ENCODE data around the gene ZNF443. TPM values are rescaled to one million over a fixed set of nuclear protein-coding genes. Genes with fewer than 3 reads are reported as not detected.
"Not testable (repeated sequence)": the region's sequence is repeated elsewhere in the genome, so short reads cannot be mapped to it uniquely, and the experiment has no call there.

The ZNF443 gene
- total RNA-seq, 1 donor from 2014 or later, result 18.9 TPM

DNA sequence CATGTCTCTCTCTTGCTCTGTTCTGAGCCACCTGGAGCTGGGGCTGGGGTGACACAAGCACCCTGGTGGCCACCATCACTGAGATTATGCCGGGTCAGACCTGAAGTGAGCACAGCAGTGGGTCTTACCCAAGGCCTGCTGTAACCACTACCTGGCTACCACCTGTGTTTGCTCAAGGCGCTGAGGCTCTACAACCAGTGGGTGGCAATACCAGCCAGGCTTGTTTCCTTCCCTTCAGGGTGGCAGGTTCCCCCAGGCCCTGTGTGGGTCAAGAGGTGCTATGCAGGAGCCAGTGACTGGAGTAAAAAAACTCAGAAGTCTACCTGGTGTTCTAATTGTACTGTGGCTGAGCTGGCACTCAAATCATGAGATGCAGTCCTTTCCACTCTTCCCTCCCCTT, 8.0 kb upstream of the ZNF443 start:
- H3K36me3 Mint-ChIP-seq, result peaks cover 13% of the 10 kb centered on the region
- H3K27me3 Mint-ChIP-seq (ENCODE audit: insufficient read depth, low read depth), result peaks cover 3% of the 10 kb centered on the region
- Histone ChIP-seq H3K4me3 (no peak overlapping the region), H3K36me3 (no peaks in the 10 kb centered on the region), H3K4me2 (no peak overlapping the region), H3K9me3 (ENCODE audit: low read depth) (peaks cover 5% of the 10 kb centered on the region), H3K9ac (no peak overlapping the region), H3K27ac (no peak overlapping the region), H4K20me1 (ENCODE audit: low read depth) (no peaks in the 10 kb centered on the region), H2AFZ (replicated peaks) (no peak overlapping the region), H3K27me3 (no peaks in the 10 kb centered on the region), H3K4me1 (no peaks in the 10 kb centered on the region), H3K79me2 (ENCODE audit: low read depth) (no peaks in the 10 kb centered on the region), H3F3A (ENCODE audit: low read depth) (no peaks in the 10 kb centered on the region)
- no peaks in the 10 kb centered on the region for H3K4me1 Mint-ChIP-seq
- no peak overlapping the region for H3K27ac Mint-ChIP-seq
- TF ChIP-seq, protein P1, sequence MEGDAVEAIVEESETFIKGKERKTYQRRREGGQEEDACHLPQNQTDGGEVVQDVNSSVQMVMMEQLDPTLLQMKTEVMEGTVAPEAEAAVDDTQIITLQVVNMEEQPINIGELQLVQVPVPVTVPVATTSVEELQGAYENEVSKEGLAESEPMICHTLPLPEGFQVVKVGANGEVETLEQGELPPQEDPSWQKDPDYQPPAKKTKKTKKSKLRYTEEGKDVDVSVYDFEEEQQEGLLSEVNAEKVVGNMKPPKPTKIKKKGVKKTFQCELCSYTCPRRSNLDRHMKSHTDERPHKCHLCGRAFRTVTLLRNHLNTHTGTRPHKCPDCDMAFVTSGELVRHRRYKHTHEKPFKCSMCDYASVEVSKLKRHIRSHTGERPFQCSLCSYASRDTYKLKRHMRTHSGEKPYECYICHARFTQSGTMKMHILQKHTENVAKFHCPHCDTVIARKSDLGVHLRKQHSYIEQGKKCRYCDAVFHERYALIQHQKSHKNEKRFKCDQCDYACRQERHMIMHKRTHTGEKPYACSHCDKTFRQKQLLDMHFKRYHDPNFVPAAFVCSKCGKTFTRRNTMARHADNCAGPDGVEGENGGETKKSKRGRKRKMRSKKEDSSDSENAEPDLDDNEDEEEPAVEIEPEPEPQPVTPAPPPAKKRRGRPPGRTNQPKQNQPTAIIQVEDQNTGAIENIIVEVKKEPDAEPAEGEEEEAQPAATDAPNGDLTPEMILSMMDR (IDR thresholded peaks at IDR 0.05), result no peak
- TF ChIP-seq EZH2 (IDR thresholded peaks at IDR 0.05), result no peak
- DNase-seq (ENCODE audit: low spot score), result no peak
- H3K9me3 Mint-ChIP-seq, result peaks cover 63% of the 10 kb centered on the region
- no peak overlapping the region for H3K4me3 Mint-ChIP-seq

DNA sequence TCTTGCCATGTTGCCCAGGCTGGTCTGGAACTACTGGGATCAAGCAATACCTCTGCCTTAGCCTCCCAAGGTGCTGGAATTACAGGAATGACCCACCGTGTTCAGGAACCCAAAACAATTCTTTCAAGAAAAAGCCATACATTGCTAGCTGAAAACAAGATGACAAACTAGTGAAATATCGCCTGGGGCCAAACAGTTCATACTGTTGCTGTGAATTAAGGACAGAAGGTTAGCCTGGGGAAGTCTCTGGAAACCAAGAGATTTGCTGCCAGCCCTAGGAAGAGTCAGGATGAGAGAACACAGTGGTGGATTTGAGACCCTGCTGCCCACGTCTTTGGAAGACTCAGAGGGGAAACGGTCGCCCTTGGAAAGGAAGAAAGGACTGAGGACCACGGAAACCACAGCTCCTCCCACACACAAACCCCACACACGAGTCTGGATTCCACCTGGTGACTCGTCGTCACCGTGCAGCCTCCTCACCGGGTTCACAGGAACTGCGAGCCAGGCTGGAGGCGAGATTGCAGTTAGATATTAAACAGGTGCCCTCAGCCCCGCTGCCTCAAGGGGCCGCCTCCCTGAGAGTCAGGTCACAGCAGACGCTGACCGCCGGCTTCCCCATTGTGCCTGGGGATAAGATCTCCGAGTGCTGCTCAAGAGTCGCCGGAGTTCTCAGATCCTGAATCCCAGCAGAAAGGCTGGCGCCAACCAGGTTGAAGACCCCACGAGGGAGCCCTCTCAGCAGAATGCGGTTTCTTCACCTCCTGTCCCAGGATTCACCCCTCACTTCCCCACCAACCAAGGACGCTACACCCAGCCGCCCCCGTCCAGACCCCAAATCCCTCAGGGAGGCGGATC, 908 bp downstream of the ZNF443 start:
- H3K4me3 ChIP-seq, result peak overlapping the region; percentile 92
- H3K27me3 Mint-ChIP-seq (ENCODE audit: insufficient read depth, low read depth); H3K4me1 Mint-ChIP-seq; H3K4me1 ChIP-seq; H3K27me3 ChIP-seq; H4K20me1 ChIP-seq (ENCODE audit: low read depth); H3K9me3 ChIP-seq (ENCODE audit: low read depth); H3K36me3 ChIP-seq; H3F3A ChIP-seq (ENCODE audit: low read depth): not testable (repeated sequence)
- peak overlapping the region; percentile 99 for H3K4me3 Mint-ChIP-seq
- peak overlapping the region; percentile 80 for H2AFZ ChIP-seq (replicated peaks)
- H3K9me3 Mint-ChIP-seq, result peaks cover 53% of the 10 kb centered on the region
- peak overlapping the region; percentile 76 for H3K4me2 ChIP-seq
- peak overlapping the region; percentile 88 for H3K27ac ChIP-seq
- H3K9ac ChIP-seq, result peak overlapping the region; percentile 64
- peaks cover 23% of the 10 kb centered on the region for H3K79me2 ChIP-seq (ENCODE audit: low read depth)
- peak; percentile 61 for DNase-seq (ENCODE audit: low spot score)
- peak overlapping the region; percentile 72 for H3K27ac Mint-ChIP-seq
- H3K36me3 Mint-ChIP-seq, result peaks cover 18% of the 10 kb centered on the region

DNA sequence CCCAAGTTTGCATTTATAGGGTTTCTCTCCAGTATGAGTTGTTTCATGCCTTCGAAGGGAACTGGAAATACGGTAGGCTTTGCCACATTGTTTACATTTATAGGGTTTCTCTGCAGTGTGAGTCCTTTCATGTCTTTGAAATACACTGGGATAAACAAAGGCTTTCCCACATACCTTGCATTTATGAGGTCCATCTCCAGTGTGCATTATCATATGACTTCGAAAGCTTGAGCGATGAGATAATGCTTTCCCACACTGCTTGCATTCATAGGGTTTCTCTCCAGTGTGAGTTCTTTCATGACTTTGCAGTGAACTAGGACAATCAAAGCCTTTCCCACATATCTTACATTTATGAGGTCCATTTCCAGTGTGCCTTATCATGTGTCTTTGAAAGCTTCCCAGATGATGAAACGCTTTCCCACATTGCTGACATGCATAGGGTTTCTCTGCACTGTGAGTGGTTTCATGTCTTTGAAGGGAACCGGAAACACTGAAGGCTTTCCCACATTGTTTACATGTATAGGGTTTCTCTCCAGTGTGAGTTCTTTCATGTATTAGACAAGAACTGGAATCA, 10.0 kb downstream of the ZNF443 start:
- not testable (repeated sequence) for H3K9ac ChIP-seq; H3K4me3 ChIP-seq; H3K4me1 ChIP-seq; H4K20me1 ChIP-seq (ENCODE audit: low read depth); H3K27ac ChIP-seq; H3K9me3 ChIP-seq (ENCODE audit: low read depth); H3K79me2 ChIP-seq (ENCODE audit: low read depth); H3K4me1 Mint-ChIP-seq; H3K27ac Mint-ChIP-seq; DNase-seq (ENCODE audit: low spot score); H3K4me2 ChIP-seq; H3K27me3 Mint-ChIP-seq (ENCODE audit: insufficient read depth, low read depth); H3K27me3 ChIP-seq; H3F3A ChIP-seq (ENCODE audit: low read depth); H2AFZ ChIP-seq (replicated peaks); H3K4me3 Mint-ChIP-seq
- H3K36me3 ChIP-seq, result peaks cover 14% of the 10 kb centered on the region
- H3K9me3 Mint-ChIP-seq, result peaks cover 58% of the 10 kb centered on the region
- peaks cover 62% of the 10 kb centered on the region for H3K36me3 Mint-ChIP-seq

DNA sequence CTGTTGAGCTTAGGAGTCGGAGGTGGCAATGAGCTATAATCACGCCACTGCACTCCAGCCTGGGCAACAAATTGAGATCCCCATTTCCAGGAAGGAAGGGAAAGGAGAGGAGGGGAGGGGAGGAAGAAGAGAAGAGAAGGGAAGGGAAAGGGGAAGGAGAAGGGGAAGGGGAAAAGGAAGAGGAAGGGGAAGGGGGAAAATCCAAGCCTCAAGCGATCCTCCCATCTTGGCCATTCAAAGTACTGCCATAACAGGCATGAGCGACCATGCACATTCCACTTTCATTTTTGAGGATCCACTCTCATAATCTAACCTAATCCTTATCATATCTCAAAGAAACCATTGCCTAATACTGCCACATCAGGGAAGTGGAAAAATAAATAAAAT, 14.9 kb downstream of the ZNF443 start:
- Mint-ChIP-seq H3K4me1 (no peaks in the 10 kb centered on the region), H3K9me3 (peaks cover 66% of the 10 kb centered on the region), H3K27me3 (ENCODE audit: insufficient read depth, low read depth) (peaks cover 4% of the 10 kb centered on the region), H3K36me3 (peaks cover 67% of the 10 kb centered on the region), H3K4me3 (no peak overlapping the region), H3K27ac (no peak overlapping the region)
- H3K4me3 ChIP-seq, result no peak overlapping the region
- H3K27me3 ChIP-seq, result no peaks in the 10 kb centered on the region
- no peaks in the 10 kb centered on the region for H3K4me1 ChIP-seq
- no peak overlapping the region for H3K27ac ChIP-seq
- H3K4me2 ChIP-seq, result no peak overlapping the region
- no peaks in the 10 kb centered on the region for H3F3A ChIP-seq (ENCODE audit: low read depth)
- no peak for DNase-seq (ENCODE audit: low spot score)
- no peak overlapping the region for H3K9ac ChIP-seq
- no peak overlapping the region for H2AFZ ChIP-seq (replicated peaks)
- no peaks in the 10 kb centered on the region for H3K79me2 ChIP-seq (ENCODE audit: low read depth)
- H3K9me3 ChIP-seq (ENCODE audit: low read depth), result peaks cover 3% of the 10 kb centered on the region
- no peaks in the 10 kb centered on the region for H4K20me1 ChIP-seq (ENCODE audit: low read depth)
- peaks cover 5% of the 10 kb centered on the region for H3K36me3 ChIP-seq
- TF ChIP-seq EZH2 (IDR thresholded peaks at IDR 0.05), result no peak
- TF ChIP-seq, protein P1 (IDR thresholded peaks at IDR 0.05), result no peak
- TF ChIP-seq EZH2phosphoT487 (IDR thresholded peaks at IDR 0.05), result no peak
